GM10266 (cell line): ENCODE measurements around the gene CELA3B.
"Not testable (repeated sequence)": the region's sequence is repeated elsewhere in the genome, so short reads cannot be mapped to it uniquely, and the experiment has no call there.

Experiments
- DNase-seq: peaks from one replicate; pipeline ENCODE4 v3.0.0; 2012; ENCODE audit errors: extremely low spot score
- CTCF ChIP-seq: IDR thresholded peaks from 2 replicates; pipeline ENCODE4 v1.5.1; 2012; ENCODE audit warnings: mild to moderate bottlenecking, low read depth; ENCODE audit not compliant: control insufficient read depth, insufficient read depth; ENCODE audit errors: missing control alignments

Gene CELA3B

GRCh38 chr1:22025368-22026155, 48.7 kb downstream of the CELA3B start:
- no peak for TF ChIP-seq CTCF
- peak; percentile 74 for DNase-seq

GRCh38 chr1:22026924-22027289, 50.1 kb downstream of the CELA3B start:
- no peak for DNase-seq
- TF ChIP-seq CTCF, result no peak

- TF ChIP-seq CTCF, result no peak
- DNase-seq, result no peak
Measured at GRCh38 chr1:22030057-22030456, 53.2 kb downstream of the CELA3B start.

- DNase-seq, result no peak
- no peak for TF ChIP-seq CTCF
Measured at GRCh38 chr1:22030473-22030872, 53.7 kb downstream of the CELA3B start.

- no peak for TF ChIP-seq CTCF
- DNase-seq, result no peak
Measured at GRCh38 chr1:22031214-22031962, 54.6 kb downstream of the CELA3B start.

GRCh38 chr1:22034834-22035233, 58.0 kb downstream of the CELA3B start:
- DNase-seq, result not testable (repeated sequence)

- TF ChIP-seq CTCF, result no peak
- no peak for DNase-seq
Measured at GRCh38 chr1:22037520-22037919, 60.7 kb downstream of the CELA3B start.
